GM12865 (cell line): ENCODE measurements around the gene TNIK.
A peak's percentile ranks its signal among the peaks of the same experiment; 100 is the strongest.

Experiments used
- DNase-seq: peaks from one replicate; pipeline ENCODE4 v3.0.0; 2010; ENCODE audit warnings: low read depth
- H3K4me3 ChIP-seq: 2 replicates; pipeline ENCODE4 v1.5.1; 2011; ENCODE audit warnings: mild to moderate bottlenecking, low read depth, low read length, control low read depth
- CTCF ChIP-seq: IDR thresholded peaks from 2 replicates; pipeline ENCODE4 v1.5.1; 2011; ENCODE audit warnings: low read length, control low read depth, low read depth, inconsistent platforms; ENCODE audit not compliant: insufficient read depth; ENCODE audit errors: missing control alignments

The TNIK gene

GRCh38 chr3:171228240-171228639 lies 232.0 kb downstream of the TNIK start:
- no peak overlapping the region for H3K4me3 ChIP-seq
- no peak for DNase-seq
- no peak for TF ChIP-seq CTCF

DNA sequence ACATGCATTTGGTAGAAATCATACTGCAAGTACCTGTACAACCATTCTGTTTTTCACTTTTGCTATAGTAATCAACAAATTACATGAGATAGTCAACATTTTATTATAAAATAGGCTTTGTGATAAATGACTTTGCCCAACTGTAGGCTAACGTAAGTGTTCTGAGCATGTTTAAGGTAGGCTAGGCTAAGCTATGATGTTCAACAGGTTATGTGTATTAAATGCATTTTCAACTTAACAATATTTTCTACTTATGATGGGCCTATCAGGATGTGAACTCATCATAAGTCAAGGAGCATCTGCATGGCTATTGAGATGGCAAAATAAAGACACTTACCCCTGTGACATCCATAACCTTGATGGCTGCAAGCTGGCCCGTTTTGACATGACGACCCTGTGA lies 232.4 kb downstream of the TNIK start:
- DNase-seq, result no peak
- no peak for TF ChIP-seq CTCF
- no peak overlapping the region for H3K4me3 ChIP-seq

DNA sequence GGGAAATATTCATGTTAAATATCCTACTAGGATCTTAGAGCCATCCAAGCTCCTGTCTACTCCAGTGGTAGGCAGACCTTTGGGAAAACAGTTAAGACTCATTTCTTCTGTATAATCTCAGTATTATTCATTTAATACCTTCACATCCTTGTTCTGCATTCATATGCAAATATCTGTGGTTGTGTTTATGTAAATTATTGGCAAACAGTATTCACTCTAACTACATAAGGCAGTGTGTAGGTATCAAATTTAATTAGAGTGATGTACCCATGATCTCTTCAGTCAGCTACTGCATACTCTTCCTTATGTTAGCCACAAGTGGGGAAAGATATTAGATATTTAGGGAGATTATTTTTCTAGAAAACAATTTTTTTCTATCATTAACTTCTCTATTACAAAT lies 232.8 kb downstream of the TNIK start:
- no peak for DNase-seq
- TF ChIP-seq CTCF, result no peak
- no peak overlapping the region for H3K4me3 ChIP-seq

GRCh38 chr3:171226794-171227193 lies 233.4 kb downstream of the TNIK start:
- no peak overlapping the region for H3K4me3 ChIP-seq
- DNase-seq, result no peak
- no peak for TF ChIP-seq CTCF

DNA sequence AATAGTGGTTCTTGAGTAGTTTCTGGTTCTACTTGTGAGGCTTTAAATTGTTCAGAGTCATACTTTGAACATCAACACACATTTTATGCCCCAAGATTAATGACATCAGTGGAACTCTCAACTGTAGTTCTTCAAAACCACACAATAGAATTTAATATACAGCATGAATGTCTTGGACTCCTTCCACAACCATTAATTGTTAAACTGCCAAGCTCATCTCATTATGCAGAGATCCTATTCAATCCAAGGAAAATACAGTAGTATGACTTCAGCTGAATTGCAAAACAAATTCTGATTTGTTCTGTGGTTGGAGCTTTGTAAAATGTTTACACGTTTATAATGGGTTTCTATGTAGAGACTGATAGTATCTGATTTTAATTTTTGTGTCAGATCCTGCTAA lies 234.5 kb downstream of the TNIK start:
- no peak for TF ChIP-seq CTCF
- DNase-seq, result no peak
- no peak overlapping the region for H3K4me3 ChIP-seq

DNA sequence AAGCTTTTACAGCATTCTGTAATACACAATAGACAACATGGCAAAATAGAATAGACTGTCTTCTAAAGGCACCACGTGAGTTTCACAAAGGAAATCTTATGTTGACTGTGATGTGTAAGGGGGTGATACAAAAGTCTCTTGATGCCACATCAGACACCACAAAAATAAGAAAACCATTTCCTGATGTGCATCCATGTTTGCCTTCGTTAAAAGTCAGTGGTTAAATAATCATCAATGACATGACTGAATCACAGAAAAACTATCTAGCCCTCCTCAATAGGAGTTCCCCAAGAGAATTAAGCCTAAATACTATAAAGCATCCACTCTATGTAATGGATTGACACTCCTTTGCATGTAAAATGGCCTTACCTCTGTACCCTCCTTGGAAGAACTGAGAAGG lies 235.0 kb downstream of the TNIK start:
- peak; percentile 42 for DNase-seq
- H3K4me3 ChIP-seq, result no peak overlapping the region
- TF ChIP-seq CTCF, result no peak

- no peak for TF ChIP-seq CTCF
- no peak overlapping the region for H3K4me3 ChIP-seq
Measured at GRCh38 chr3:171223396-171223795, 236.8 kb downstream of the TNIK start.

More at GRCh38 chr3:171223396-171223795, 236.8 kb downstream of the TNIK start:
- no peak for DNase-seq
